HG03025 (cell line): ENCODE measurements around the gene PARP6.

Source experiments
- ATAC-seq: cut with Tn5 transposase; IDR thresholded peaks from one replicate; pipeline ENCODE4 v1.9.1; 2021; ENCODE audit warnings: mild to moderate bottlenecking, moderate library complexity; ENCODE audit not compliant: unreplicated experiment, low FRiP score

The PARP6 gene

GRCh38 chr15:72272213-72272996 is at the start of gene PARP6:
PARP6 (minus strand) TSS chr15:72272554; CDS start chr15:72267477, 5,077 bp downstream.
- peak; percentile 83 for ATAC-seq

- peak; percentile 57 for ATAC-seq
These were observed 47.8 kb upstream of the PARP6 start, which contains the start of gene CELF6 for GRCh38 chr15:72319985-72320671. CELF6 (minus strand) TSS chr15:72320157; CDS start chr15:72319874, 283 bp downstream.

- no peak for ATAC-seq
These were observed 47.1 kb upstream of the PARP6 start for GRCh38 chr15:72319360-72319984.

GRCh38 chr15:72318408-72318942 is 46.1 kb upstream of the PARP6 start:
- ATAC-seq = no peak

- ATAC-seq = no peak
These were observed 43.5 kb upstream of the PARP6 start for GRCh38 chr15:72315706-72316370.

- no peak for ATAC-seq
These were observed 41.5 kb upstream of the PARP6 start for GRCh38 chr15:72313881-72314280.

- no peak for ATAC-seq
These were observed 41.1 kb upstream of the PARP6 start for GRCh38 chr15:72313448-72313840.

- no peak for ATAC-seq
These were observed 40.5 kb upstream of the PARP6 start for GRCh38 chr15:72312605-72313447.

- no peak for ATAC-seq
These were observed 34.7 kb upstream of the PARP6 start for GRCh38 chr15:72307026-72307425.

- no peak for ATAC-seq
These were observed 33.9 kb upstream of the PARP6 start for GRCh38 chr15:72306211-72306785.

GRCh38 chr15:72304596-72304995 is 32.2 kb upstream of the PARP6 start:
- no peak for ATAC-seq

- no peak for ATAC-seq
These were observed 30.6 kb upstream of the PARP6 start for GRCh38 chr15:72302955-72303354.

- ATAC-seq = no peak
These were observed 17.4 kb upstream of the PARP6 start for GRCh38 chr15:72289597-72290325.

GRCh38 chr15:72288796-72289596 is 16.6 kb upstream of the PARP6 start:
- no peak for ATAC-seq

GRCh38 chr15:72285927-72286516 is 13.7 kb upstream of the PARP6 start:
- no peak for ATAC-seq

- ATAC-seq = no peak
These were observed 13.0 kb upstream of the PARP6 start for GRCh38 chr15:72285402-72285801.

- ATAC-seq = no peak
These were observed 12.4 kb upstream of the PARP6 start for GRCh38 chr15:72284781-72285180.
